Sigmoid colon (tissue), 4 donors: ENCODE results near the gene TDRD6.

Source experiments
- POLR2A ChIP-seq, 2 donors: fragments of 450-650 bp; IDR thresholded peaks; one replicate each; pipeline ENCODE4 v1.6.1; 2016; ENCODE audit warnings: antibody characterized with exemption in 2 of 2, mild to moderate bottlenecking in 2 of 2, moderate library complexity in 2 of 2
- POLR2AphosphoS5 ChIP-seq, 4 donors: sonication (generic); formaldehyde crosslinking; IDR thresholded peaks; one replicate each; pipeline ENCODE4 v1.6.1; 2017; ENCODE audit warnings: antibody characterized with exemption in 4 of 4
- TF ChIP-seq, protein P1 (sequence below), 4 experiments: fragments of 450-650 bp in 3 of 4; fragments of 200-600 bp in 1 of 4; IDR thresholded peaks; one replicate each; pipeline ENCODE4 v1.5.1; 2016 to 2019; ENCODE audit warnings: antibody characterized with exemption in 4 of 4, mild to moderate bottlenecking in 3 of 4, moderate library complexity in 2 of 4

DNA sequence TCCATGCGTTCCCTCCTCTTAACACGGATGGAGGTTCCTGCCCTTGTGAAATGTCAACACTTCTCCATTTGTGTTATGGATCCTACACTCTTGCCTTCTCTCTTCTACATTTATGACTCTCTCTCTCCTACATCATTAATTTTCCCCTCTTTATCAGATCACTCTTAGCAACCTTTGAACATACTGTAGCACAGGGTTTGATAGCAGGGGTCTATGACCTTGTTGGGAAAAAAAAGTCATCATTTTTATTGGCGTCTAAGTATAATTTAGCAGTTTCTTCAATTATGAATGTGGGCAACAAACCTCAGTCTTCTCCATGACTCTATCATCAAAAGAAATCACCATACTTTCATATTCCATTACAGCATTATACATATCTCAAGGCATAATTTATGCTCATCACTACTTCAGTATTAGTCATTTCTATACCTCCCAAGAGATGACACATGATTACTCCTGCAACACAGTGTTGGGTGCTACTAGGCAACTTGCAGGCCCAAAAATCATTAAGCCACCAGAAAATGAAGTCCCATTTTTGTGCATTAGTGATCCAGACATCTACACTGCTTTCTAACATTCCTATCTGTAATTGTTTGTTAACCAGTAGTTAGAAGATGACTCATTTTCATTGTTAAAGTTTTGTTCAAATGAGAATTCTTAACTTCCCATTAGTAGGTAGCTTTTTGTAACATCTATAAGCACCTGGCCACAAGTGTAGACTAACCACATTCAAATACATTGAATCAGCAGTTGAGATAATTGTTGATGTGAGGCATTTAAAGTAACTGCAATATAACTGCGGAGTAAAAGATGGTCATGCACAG lies 44.5 kb upstream of the TDRD6 start:
- TF ChIP-seq POLR2A (IDR thresholded peaks at IDR 0.05) = no peak
- TF ChIP-seq, protein P1, sequence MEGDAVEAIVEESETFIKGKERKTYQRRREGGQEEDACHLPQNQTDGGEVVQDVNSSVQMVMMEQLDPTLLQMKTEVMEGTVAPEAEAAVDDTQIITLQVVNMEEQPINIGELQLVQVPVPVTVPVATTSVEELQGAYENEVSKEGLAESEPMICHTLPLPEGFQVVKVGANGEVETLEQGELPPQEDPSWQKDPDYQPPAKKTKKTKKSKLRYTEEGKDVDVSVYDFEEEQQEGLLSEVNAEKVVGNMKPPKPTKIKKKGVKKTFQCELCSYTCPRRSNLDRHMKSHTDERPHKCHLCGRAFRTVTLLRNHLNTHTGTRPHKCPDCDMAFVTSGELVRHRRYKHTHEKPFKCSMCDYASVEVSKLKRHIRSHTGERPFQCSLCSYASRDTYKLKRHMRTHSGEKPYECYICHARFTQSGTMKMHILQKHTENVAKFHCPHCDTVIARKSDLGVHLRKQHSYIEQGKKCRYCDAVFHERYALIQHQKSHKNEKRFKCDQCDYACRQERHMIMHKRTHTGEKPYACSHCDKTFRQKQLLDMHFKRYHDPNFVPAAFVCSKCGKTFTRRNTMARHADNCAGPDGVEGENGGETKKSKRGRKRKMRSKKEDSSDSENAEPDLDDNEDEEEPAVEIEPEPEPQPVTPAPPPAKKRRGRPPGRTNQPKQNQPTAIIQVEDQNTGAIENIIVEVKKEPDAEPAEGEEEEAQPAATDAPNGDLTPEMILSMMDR (IDR thresholded peaks at IDR 0.05) = no peak
- no peak for TF ChIP-seq POLR2AphosphoS5 (IDR thresholded peaks at IDR 0.05)
